Neural progenitor cell (in vitro differentiated cells): Measurements from ENCODE around the gene STPG1.

ENCODE experiments used
- EZH2 ChIP-seq: fragments of 200-600 bp; sonication (generic); IDR thresholded peaks from 2 replicates; pipeline ENCODE4 v1.6.1; 2017; ENCODE audit warnings: antibody characterized with exemption, mild to moderate bottlenecking, moderate library complexity
- EZH2phosphoT487 ChIP-seq: fragments of 200-600 bp; sonication (generic); IDR thresholded peaks from 2 replicates; pipeline ENCODE4 v1.6.1; 2017; ENCODE audit warnings: antibody characterized with exemption
- TF ChIP-seq, protein P1 (sequence below): fragments of 200-600 bp; sonication (generic); IDR thresholded peaks from 2 replicates; pipeline ENCODE4 v1.5.1; 2017; ENCODE audit warnings: antibody characterized with exemption, mild to moderate bottlenecking

GRCh38 chr1:24390924-24391782 lies 22.4 kb downstream of the STPG1 start:
- TF ChIP-seq EZH2 (no peak), EZH2phosphoT487 (no peak)
- TF ChIP-seq, protein P1, sequence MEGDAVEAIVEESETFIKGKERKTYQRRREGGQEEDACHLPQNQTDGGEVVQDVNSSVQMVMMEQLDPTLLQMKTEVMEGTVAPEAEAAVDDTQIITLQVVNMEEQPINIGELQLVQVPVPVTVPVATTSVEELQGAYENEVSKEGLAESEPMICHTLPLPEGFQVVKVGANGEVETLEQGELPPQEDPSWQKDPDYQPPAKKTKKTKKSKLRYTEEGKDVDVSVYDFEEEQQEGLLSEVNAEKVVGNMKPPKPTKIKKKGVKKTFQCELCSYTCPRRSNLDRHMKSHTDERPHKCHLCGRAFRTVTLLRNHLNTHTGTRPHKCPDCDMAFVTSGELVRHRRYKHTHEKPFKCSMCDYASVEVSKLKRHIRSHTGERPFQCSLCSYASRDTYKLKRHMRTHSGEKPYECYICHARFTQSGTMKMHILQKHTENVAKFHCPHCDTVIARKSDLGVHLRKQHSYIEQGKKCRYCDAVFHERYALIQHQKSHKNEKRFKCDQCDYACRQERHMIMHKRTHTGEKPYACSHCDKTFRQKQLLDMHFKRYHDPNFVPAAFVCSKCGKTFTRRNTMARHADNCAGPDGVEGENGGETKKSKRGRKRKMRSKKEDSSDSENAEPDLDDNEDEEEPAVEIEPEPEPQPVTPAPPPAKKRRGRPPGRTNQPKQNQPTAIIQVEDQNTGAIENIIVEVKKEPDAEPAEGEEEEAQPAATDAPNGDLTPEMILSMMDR, result peak; percentile 93
